ENCODE measurements around the gene ADGRL2.

Gene ADGRL2

DNA sequence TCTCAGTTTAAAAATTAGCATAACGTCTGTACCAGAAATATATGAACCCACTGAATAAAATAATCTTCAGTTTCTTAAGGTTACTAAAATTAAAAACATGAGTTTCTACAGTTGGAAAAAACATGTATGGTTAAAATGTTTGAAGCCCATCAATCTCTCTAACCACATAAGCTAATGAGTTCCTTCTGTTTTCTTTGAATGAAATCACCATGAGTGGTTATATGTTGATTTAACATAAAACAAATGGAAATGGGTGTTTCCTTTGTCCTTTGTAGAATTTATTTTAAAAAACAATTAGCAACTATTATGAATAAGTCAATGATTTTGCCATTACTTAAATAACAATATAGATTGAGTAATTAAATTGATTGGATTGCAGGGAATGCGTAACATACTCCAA is 3.0 kb upstream of the ADGRL2 start:
- Histone ChIP-seq H3K4me1 (ENCODE audit: control insufficient read depth, low read depth, low read length) (peaks cover 31% of the 10 kb centered on the region), H3K27me3 (ENCODE audit: control insufficient read depth, insufficient read depth, low read length) (no peaks in the 10 kb centered on the region), H3K4me3 (ENCODE audit: low read length) (no peak overlapping the region), H3K36me3 (ENCODE audit: control insufficient read depth, low read depth, low read length) (no peaks in the 10 kb centered on the region), H3K9ac (ENCODE audit: low read length) (no peak overlapping the region), H3K9me3 (ENCODE audit: control insufficient read depth, low read depth, low read length) (no peaks in the 10 kb centered on the region), H3K27ac (ENCODE audit: low read length) (no peak overlapping the region)

DNA sequence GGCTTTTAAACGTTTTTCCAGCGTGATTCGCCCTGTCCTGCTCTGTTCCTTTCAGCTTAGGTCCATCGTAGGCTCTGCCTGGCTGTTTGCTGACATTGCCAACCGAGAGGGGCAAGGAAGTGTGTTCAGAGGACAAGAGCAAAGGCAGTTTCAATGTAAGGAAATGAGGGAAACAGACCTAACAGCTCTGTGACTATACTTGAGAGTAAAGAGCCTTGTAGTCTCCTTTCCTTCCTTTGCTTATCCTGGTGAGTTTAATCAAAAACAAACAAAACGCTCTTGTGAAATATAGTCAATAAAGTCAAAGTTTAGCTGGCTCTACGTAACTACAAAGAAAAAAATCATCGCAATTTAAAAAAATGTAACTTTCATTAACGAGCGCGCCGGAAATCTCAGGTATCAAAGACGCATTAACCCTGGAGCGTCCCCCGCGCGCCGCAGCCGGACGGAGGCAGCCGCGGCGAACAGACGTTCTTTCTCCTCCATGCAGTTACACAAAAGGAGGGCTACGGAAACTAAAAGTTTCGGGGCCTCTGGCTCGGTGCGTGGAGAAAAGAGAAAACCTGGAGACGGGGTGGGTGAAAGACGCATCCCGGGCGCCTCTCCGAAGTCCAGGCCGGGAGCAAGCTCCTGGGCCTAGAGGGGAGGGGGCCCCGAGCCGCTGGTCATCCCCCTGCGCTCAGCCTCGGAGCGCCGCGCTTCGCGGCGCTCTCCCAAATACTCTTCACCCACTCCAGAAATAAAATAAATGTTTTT is 617 bp upstream of the ADGRL2 start:
- no peaks in the 10 kb centered on the region for H3K9me3 ChIP-seq (ENCODE audit: control insufficient read depth, low read depth, low read length)
- no peaks in the 10 kb centered on the region for H3K36me3 ChIP-seq (ENCODE audit: control insufficient read depth, low read depth, low read length)
- H3K9ac ChIP-seq (ENCODE audit: low read length) = peak overlapping the region; percentile 69
- H3K4me1 ChIP-seq (ENCODE audit: control insufficient read depth, low read depth, low read length) = peaks cover 33% of the 10 kb centered on the region
- peak overlapping the region; percentile 48 for H3K27ac ChIP-seq (ENCODE audit: low read length)
- H3K27me3 ChIP-seq (ENCODE audit: control insufficient read depth, insufficient read depth, low read length) = no peaks in the 10 kb centered on the region
- H3K4me3 ChIP-seq (ENCODE audit: low read length) = peak overlapping the region; percentile 81

GRCh38 chr1:81801651-81802456 is 1.1 kb downstream of the ADGRL2 start:
- Histone ChIP-seq H3K4me1 (ENCODE audit: control insufficient read depth, low read depth, low read length) (peaks cover 49% of the 10 kb centered on the region), H3K36me3 (ENCODE audit: control insufficient read depth, low read depth, low read length) (no peaks in the 10 kb centered on the region), H3K27ac (ENCODE audit: low read length) (no peak overlapping the region), H3K4me3 (ENCODE audit: low read length) (peak overlapping the region; percentile 81), H3K9ac (ENCODE audit: low read length) (peak overlapping the region; percentile 70), H3K9me3 (ENCODE audit: control insufficient read depth, low read depth, low read length) (no peaks in the 10 kb centered on the region), H3K27me3 (ENCODE audit: control insufficient read depth, insufficient read depth, low read length) (no peaks in the 10 kb centered on the region)

DNA sequence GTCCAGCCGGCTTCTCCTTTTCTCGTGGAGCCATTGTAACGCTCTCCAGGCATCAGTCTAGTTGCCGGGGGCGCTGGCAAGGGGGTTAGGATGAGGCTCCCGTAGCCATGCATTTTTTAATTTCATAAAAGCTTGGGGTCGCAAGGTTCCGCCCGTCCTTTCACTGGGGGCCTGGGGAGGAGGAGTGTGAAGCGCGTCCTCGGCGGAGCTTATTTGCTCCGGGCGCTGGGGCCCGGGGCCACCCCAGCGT is 1.6 kb downstream of the ADGRL2 start:
- H3K4me1 ChIP-seq (ENCODE audit: control insufficient read depth, low read depth, low read length) = peaks cover 49% of the 10 kb centered on the region
- no peaks in the 10 kb centered on the region for H3K27me3 ChIP-seq (ENCODE audit: control insufficient read depth, insufficient read depth, low read length)
- H3K9me3 ChIP-seq (ENCODE audit: control insufficient read depth, low read depth, low read length) = no peaks in the 10 kb centered on the region
- peak overlapping the region; percentile 70 for H3K9ac ChIP-seq (ENCODE audit: low read length)
- no peaks in the 10 kb centered on the region for H3K36me3 ChIP-seq (ENCODE audit: control insufficient read depth, low read depth, low read length)
- peak overlapping the region; percentile 81 for H3K4me3 ChIP-seq (ENCODE audit: low read length)
- H3K27ac ChIP-seq (ENCODE audit: low read length) = no peak overlapping the region

- Histone ChIP-seq H3K9me3 (ENCODE audit: control insufficient read depth, low read depth, low read length) (no peaks in the 10 kb centered on the region), H3K36me3 (ENCODE audit: control insufficient read depth, low read depth, low read length) (no peaks in the 10 kb centered on the region), H3K9ac (ENCODE audit: low read length) (peak overlapping the region; percentile 70), H3K27me3 (ENCODE audit: control insufficient read depth, insufficient read depth, low read length) (no peaks in the 10 kb centered on the region), H3K27ac (ENCODE audit: low read length) (no peak overlapping the region), H3K4me1 (ENCODE audit: control insufficient read depth, low read depth, low read length) (peaks cover 45% of the 10 kb centered on the region), H3K4me3 (ENCODE audit: low read length) (peak overlapping the region; percentile 81)
Observed at GRCh38 chr1:81802707-81803430, 2.1 kb downstream of the ADGRL2 start.

- peak overlapping the region; percentile 70 for H3K9ac ChIP-seq (ENCODE audit: low read length)
- no peak overlapping the region for H3K27ac ChIP-seq (ENCODE audit: low read length)
- H3K4me3 ChIP-seq (ENCODE audit: low read length) = peak overlapping the region; percentile 81
Observed at GRCh38 chr1:81803431-81804110, 2.8 kb downstream of the ADGRL2 start.

GRCh38 chr1:81804312-81804711 is 3.6 kb downstream of the ADGRL2 start:
- no peaks in the 10 kb centered on the region for H3K36me3 ChIP-seq (ENCODE audit: control insufficient read depth, low read depth, low read length)
- H3K27ac ChIP-seq (ENCODE audit: low read length) = no peak overlapping the region
- H3K4me3 ChIP-seq (ENCODE audit: low read length) = peak overlapping the region; percentile 81
- H3K9me3 ChIP-seq (ENCODE audit: control insufficient read depth, low read depth, low read length) = no peaks in the 10 kb centered on the region
- no peaks in the 10 kb centered on the region for H3K27me3 ChIP-seq (ENCODE audit: control insufficient read depth, insufficient read depth, low read length)
- H3K9ac ChIP-seq (ENCODE audit: low read length) = peak overlapping the region; percentile 70
- peaks cover 46% of the 10 kb centered on the region for H3K4me1 ChIP-seq (ENCODE audit: control insufficient read depth, low read depth, low read length)

More at GRCh38 chr1:81803431-81804110, 2.8 kb downstream of the ADGRL2 start:
- no peaks in the 10 kb centered on the region for H3K36me3 ChIP-seq (ENCODE audit: control insufficient read depth, low read depth, low read length)
- peaks cover 46% of the 10 kb centered on the region for H3K4me1 ChIP-seq (ENCODE audit: control insufficient read depth, low read depth, low read length)
- no peaks in the 10 kb centered on the region for H3K9me3 ChIP-seq (ENCODE audit: control insufficient read depth, low read depth, low read length)
- H3K27me3 ChIP-seq (ENCODE audit: control insufficient read depth, insufficient read depth, low read length) = no peaks in the 10 kb centered on the region

DNA sequence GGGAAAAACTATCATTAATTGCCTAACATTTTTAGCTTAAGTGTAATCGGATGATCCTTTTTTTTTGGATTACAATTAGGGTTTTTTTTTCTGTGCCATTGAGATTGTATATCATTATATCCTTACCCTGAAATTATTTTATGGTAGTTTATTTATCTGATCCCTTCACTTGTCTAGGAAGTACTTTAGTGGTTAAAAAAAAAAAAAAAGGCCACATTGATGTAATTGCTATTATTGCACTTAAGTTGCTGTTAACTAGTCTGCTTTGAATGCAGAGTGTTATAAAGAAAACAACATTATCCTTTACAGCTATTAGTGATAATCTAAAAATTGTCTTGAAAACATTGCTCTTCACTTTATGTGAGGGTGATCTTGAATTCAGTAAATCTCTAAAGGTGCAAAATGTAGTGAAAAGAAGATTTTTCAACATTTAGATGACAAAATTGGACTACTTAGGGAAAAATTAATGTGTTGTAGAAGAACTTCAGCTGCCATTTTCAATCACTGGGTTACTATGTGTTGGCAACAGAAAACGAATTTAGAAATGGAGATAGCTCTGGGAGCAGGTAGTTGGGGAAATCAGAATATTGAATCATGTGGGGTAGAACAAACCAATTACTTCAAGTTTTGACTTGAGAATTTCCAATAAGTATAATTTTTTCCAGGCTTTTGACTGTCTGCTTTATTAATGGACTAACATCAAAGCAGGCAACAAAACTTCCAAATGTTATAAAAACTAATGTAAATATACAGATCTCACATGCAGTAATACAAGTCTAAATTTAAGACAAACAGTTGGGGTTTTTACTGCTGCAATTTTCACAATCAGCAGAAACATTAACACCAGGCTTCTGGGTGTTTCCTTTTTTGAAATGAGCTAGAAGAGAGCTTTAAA is 5.0 kb downstream of the ADGRL2 start:
- H3K27me3 ChIP-seq (ENCODE audit: control insufficient read depth, insufficient read depth, low read length) = no peaks in the 10 kb centered on the region
- H3K4me1 ChIP-seq (ENCODE audit: control insufficient read depth, low read depth, low read length) = peaks cover 55% of the 10 kb centered on the region
- H3K36me3 ChIP-seq (ENCODE audit: control insufficient read depth, low read depth, low read length) = peaks cover 6% of the 10 kb centered on the region
- H3K4me3 ChIP-seq (ENCODE audit: low read length) = peak overlapping the region; percentile 81
- H3K27ac ChIP-seq (ENCODE audit: low read length) = no peak overlapping the region
- H3K9ac ChIP-seq (ENCODE audit: low read length) = no peak overlapping the region
- H3K9me3 ChIP-seq (ENCODE audit: control insufficient read depth, low read depth, low read length) = no peaks in the 10 kb centered on the region

DNA sequence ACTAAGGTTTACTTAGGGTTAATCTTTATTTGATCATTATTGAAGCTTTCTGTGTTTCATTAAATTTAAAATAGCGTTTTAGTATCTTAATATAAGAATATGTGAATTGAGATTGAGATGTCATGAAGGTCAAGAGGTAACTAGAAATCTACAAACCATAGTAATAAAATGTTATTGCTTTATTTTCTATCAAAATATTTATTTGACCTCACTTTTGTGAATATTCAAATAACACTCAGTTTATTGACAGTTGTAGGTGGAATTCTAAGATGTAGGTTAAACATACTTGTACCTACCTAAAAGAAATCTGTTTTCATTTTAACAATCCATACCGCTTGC is 5.7 kb downstream of the ADGRL2 start:
- H3K27ac ChIP-seq (ENCODE audit: low read length) = no peak overlapping the region
- H3K9ac ChIP-seq (ENCODE audit: low read length) = no peak overlapping the region
- peaks cover 9% of the 10 kb centered on the region for H3K36me3 ChIP-seq (ENCODE audit: control insufficient read depth, low read depth, low read length)
- peak overlapping the region; percentile 81 for H3K4me3 ChIP-seq (ENCODE audit: low read length)
- H3K4me1 ChIP-seq (ENCODE audit: control insufficient read depth, low read depth, low read length) = peaks cover 59% of the 10 kb centered on the region
- no peaks in the 10 kb centered on the region for H3K9me3 ChIP-seq (ENCODE audit: control insufficient read depth, low read depth, low read length)
- H3K27me3 ChIP-seq (ENCODE audit: control insufficient read depth, insufficient read depth, low read length) = no peaks in the 10 kb centered on the region

GRCh38 chr1:81808760-81809159 is 8.0 kb downstream of the ADGRL2 start:
- Histone ChIP-seq H3K4me3 (ENCODE audit: low read length) (peak overlapping the region; percentile 7), H3K4me1 (ENCODE audit: control insufficient read depth, low read depth, low read length) (peaks cover 66% of the 10 kb centered on the region), H3K36me3 (ENCODE audit: control insufficient read depth, low read depth, low read length) (peaks cover 9% of the 10 kb centered on the region), H3K9ac (ENCODE audit: low read length) (peak overlapping the region; percentile 2), H3K9me3 (ENCODE audit: control insufficient read depth, low read depth, low read length) (no peaks in the 10 kb centered on the region), H3K27ac (ENCODE audit: low read length) (no peak overlapping the region), H3K27me3 (ENCODE audit: control insufficient read depth, insufficient read depth, low read length) (no peaks in the 10 kb centered on the region)
